K562 (cell line): ENCODE data around the gene SLC35F4. TPM values are rescaled to one million over a fixed set of nuclear protein-coding genes. Genes with fewer than 3 reads are reported as not detected.

Experiments
- ATAC-seq: fragments of 200-7000 bp; cut with Tn5 transposase; 3 replicates; pipeline ENCODE4 v1.9.1; 2020; ENCODE audit warnings: moderate library complexity
- BruUV-seq: library from RNA; stranded (reverse); fragments of 400-500 nt; replicated peaks from 2 replicates; lab custom pipeline; 2021; lab: Mats Ljungman, UMichigan
- CTCF ChIA-PET: fragments of 300-600 bp; formaldehyde crosslinking; extraction: SDS; loops from one replicate; lab custom pipeline; 2021; ENCODE audit warnings: low intra/inter-chr PET ratio; lab: Yijun Ruan, JAX
- POLR2A ChIA-PET: fragments of 300-600, 350-650 bp; sonication (Branson Sonifier 250); formaldehyde crosslinking; extraction: SDS; loops from one replicate; lab custom pipeline; 2021; ENCODE audit warnings: antibody characterized with exemption, inconsistent platforms; lab: Yijun Ruan, JAX
- DNase-seq, 4 experiments: peaks; one replicate each; pipeline versions ENCODE4 v3.0.0 to v3.0.0-alpha.2; 2011 to 2018; ENCODE audit warnings: low spot score in 3 of 4, mixed read lengths in 3 of 4; ENCODE audit errors: extremely low read depth in 1 of 4
- FAIRE-seq: peaks from 2 replicates; lab custom pipeline; 2011; peaks lifted over from hg19 to GRCh38; lab: Jason Lieb, UNC
- H2AFZ ChIP-seq: 2 replicates; pipeline ENCODE4 v1.6.0; 2011; ENCODE audit warnings: low read depth, low read length, control low read depth, inconsistent platforms
- H3K27ac ChIP-seq: fragments of 200-600 bp; 3 replicates; pipeline ENCODE4 v1.8.0; 2011; ENCODE audit warnings: low read depth, mild to moderate bottlenecking, control low read depth, inconsistent platforms, low read length, moderate library complexity, mixed read lengths; ENCODE audit errors: extremely low read depth
- H3K27me3 ChIP-seq, 2 experiments: fragments of 300-600 bp in 1 of 2; 2 replicates in 1 of 2; 3 replicates in 1 of 2; pipeline versions ENCODE4 v1.6.0 to v1.8.0; 2011; ENCODE audit warnings: inconsistent platforms in 2 of 2, low read length in 2 of 2, mild to moderate bottlenecking in 1 of 2, mixed read lengths in 1 of 2, moderate library complexity in 1 of 2; ENCODE audit not compliant: control insufficient read depth in 2 of 2, insufficient read depth in 2 of 2
- H3K36me3 ChIP-seq: fragments of 300-600 bp; 3 replicates; pipeline ENCODE4 v1.8.0; 2011; ENCODE audit warnings: mild to moderate bottlenecking, low read length, inconsistent platforms; ENCODE audit not compliant: control insufficient read depth, insufficient read depth
- H3K4me1 ChIP-seq, 2 experiments: fragments of 200-600 bp in 1 of 2; replicated peaks in 1 of 2; 2 replicates in 1 of 2; 3 replicates in 1 of 2; pipeline versions ENCODE4 v1.5.1 to v1.8.0; 2011; ENCODE audit warnings: inconsistent platforms in 2 of 2, low read length in 2 of 2, mild to moderate bottlenecking in 1 of 2, mixed read lengths in 1 of 2, moderate library complexity in 1 of 2; ENCODE audit not compliant: control insufficient read depth in 2 of 2, insufficient read depth in 2 of 2
- H3K4me2 ChIP-seq: 2 replicates; pipeline ENCODE4 v1.6.1; 2011; ENCODE audit warnings: low read length, control low read depth, inconsistent platforms, mixed read lengths; ENCODE audit not compliant: insufficient read depth
- H3K4me3 ChIP-seq: fragments of 200-600 bp; sonication (generic), shearing (Covaris generic); 2 replicates; pipeline ENCODE4 v1.5.1; 2016; ENCODE audit warnings: control low read depth, inconsistent platforms
- H3K79me2 ChIP-seq: fragments of 200-600 bp; 3 replicates; pipeline ENCODE4 v1.8.0; 2011; ENCODE audit warnings: low read length, inconsistent platforms; ENCODE audit not compliant: control insufficient read depth, insufficient read depth
- H3K9ac ChIP-seq, 2 experiments: 2 replicates each; pipeline versions ENCODE4 v1.6.0 to v1.6.1; 2011; ENCODE audit warnings: low read depth in 2 of 2, low read length in 2 of 2, control low read depth in 1 of 2, inconsistent platforms in 1 of 2, mild to moderate bottlenecking in 1 of 2, mixed read lengths in 1 of 2; ENCODE audit not compliant: insufficient read depth in 1 of 2
- H3K9me1 ChIP-seq: one replicate; pipeline ENCODE4 v1.6.0; 2011; ENCODE audit warnings: inconsistent platforms, mild to moderate bottlenecking, low read length, moderate library complexity; ENCODE audit not compliant: control insufficient read depth, insufficient read depth
- H3K9me3 ChIP-seq: replicated peaks from 2 replicates; pipeline ENCODE4 v1.5.1; 2011; ENCODE audit warnings: low read depth, low read length, inconsistent platforms; ENCODE audit not compliant: control insufficient read depth, insufficient read depth
- H4K20me1 ChIP-seq: replicated peaks from 2 replicates; pipeline ENCODE4 v1.6.1; 2011; ENCODE audit warnings: low read length, inconsistent platforms, mixed read lengths; ENCODE audit not compliant: control insufficient read depth, insufficient read depth
- CCNT2 ChIP-seq: IDR thresholded peaks from 2 replicates; pipeline ENCODE4 v1.6.1; 2011; ENCODE audit warnings: borderline replicate concordance, low read depth, mild to moderate bottlenecking, moderate library complexity, mixed read lengths, low read length; ENCODE audit not compliant: insufficient read length; ENCODE audit errors: extremely low read depth
- CHCHD3 ChIP-seq: fragments of 250-450 bp; sonication (Bioruptor Pico); IDR thresholded peaks from 2 replicates; pipeline ENCODE4 v2.1.2; 2022; ENCODE audit warnings: mild to moderate bottlenecking
- FUS ChIP-seq: fragments of 200-400 bp; formaldehyde crosslinking; optimal IDR thresholded peaks from 2 replicates; pipeline ENCODE3; 2017; ENCODE audit warnings: low read depth, low read length
- NONO ChIP-seq, 2 experiments: fragments of 200-400 bp in 1 of 2; fragments of 450-650 bp in 1 of 2; formaldehyde crosslinking in 1 of 2; IDR thresholded peaks; 2 replicates each; pipeline ENCODE4 v1.6.1; 2017; ENCODE audit warnings: low read depth in 2 of 2, mild to moderate bottlenecking in 2 of 2, moderate library complexity in 2 of 2, low read length in 1 of 2
- TCF7 ChIP-seq: sonication (generic); IDR thresholded peaks from 2 replicates; pipeline ENCODE4 v1.6.1; 2016; ENCODE audit warnings: antibody characterized with exemption, borderline replicate concordance
- ZNF197 ChIP-seq: fragments of 200-800 bp; sonication (Bioruptor generic); IDR thresholded peaks from 2 replicates; pipeline ENCODE4 v1.6.1; 2016; ENCODE audit warnings: low read depth, missing genetic modification characterization, missing compliant biosample characterization
- WGBS: fragments of 100-300 bp; shearing (Covaris generic); methylation state at CpG from one replicate; pipeline ENCODE4 v1.1.6; 2016; ENCODE audit warnings: low coverage, mixed read lengths; ENCODE audit not compliant: insufficient coverage; ENCODE audit errors: missing lambda C conversion rate; 5-methylcytosine and 5-hydroxymethylcytosine counted together
- in situ Hi-C: fragments of 300-500 bp; cut with MboI; formaldehyde crosslinking; loops from 4 replicates; pipeline ENCODE4 v1.15.0; 2018; ENCODE audit warnings: inconsistent platforms, mixed read lengths
- intact Hi-C: fragments of 100-400 bp; cut with micrococcal nuclease; formaldehyde crosslinking; loops from 2 replicates; pipeline ENCODE4 v1.14.2; 2022
- polyA plus RNA-seq, 8 experiments: library from polyadenylated mRNA; depleted of rRNA in 4 of 8; stranded (reverse) in 5 of 8; unstranded in 3 of 8; fragments of >200 nt; fragmentation: Nextera tagmentation in 2 of 8; fragmentation: Illumina TruSeq in 1 of 8; extraction: Ambion mirVana in 2 of 8; extraction: Trizol in 1 of 8; gene quantifications; 2 replicates each; pipeline versions ENCODE4 v1.2.1 to v1.2.3, GENCODE V29; 2011 to 2014; ENCODE audit warnings: inconsistent platforms in 1 of 8, missing spikeins in 1 of 8
- total RNA-seq, 7 experiments: library from RNA; depleted of rRNA in 6 of 7; stranded (reverse); fragments of >200 nt in 6 of 7; fragmentation: Illumina TruSeq in 2 of 7; extraction: Trizol in 2 of 7; gene quantifications; 2 replicates each; pipeline versions ENCODE4 v1.2.1 to v1.2.3, GENCODE V29; 2011 to 2021; ENCODE audit warnings: low replicate concordance in 1 of 7
- TF ChIP-seq, protein P1 (sequence below): fragments of 250-450 bp; sonication (Bioruptor Pico); IDR thresholded peaks from 2 replicates; pipeline ENCODE4 v1.5.0; 2020; ENCODE audit warnings: mild to moderate bottlenecking, borderline replicate concordance
- TF ChIP-seq, protein P2 (sequence below): fragments of 450-650 bp; formaldehyde crosslinking; IDR thresholded peaks from 2 replicates; pipeline ENCODE4 v1.4.0; 2022; ENCODE audit warnings: missing genetic modification characterization
- TF ChIP-seq, protein P3 (sequence below): fragments of 450-650 bp; IDR thresholded peaks from 2 replicates; pipeline ENCODE4 v1.6.1; 2016; ENCODE audit warnings: borderline replicate concordance

Gene SLC35F4
- total and polyA plus RNA-seq, 9 of the 15 experiments (the other 6 are each of a cell fraction or from before 2014, with no cell fraction given) = 0.01 TPM; not detected in 8

DNA sequence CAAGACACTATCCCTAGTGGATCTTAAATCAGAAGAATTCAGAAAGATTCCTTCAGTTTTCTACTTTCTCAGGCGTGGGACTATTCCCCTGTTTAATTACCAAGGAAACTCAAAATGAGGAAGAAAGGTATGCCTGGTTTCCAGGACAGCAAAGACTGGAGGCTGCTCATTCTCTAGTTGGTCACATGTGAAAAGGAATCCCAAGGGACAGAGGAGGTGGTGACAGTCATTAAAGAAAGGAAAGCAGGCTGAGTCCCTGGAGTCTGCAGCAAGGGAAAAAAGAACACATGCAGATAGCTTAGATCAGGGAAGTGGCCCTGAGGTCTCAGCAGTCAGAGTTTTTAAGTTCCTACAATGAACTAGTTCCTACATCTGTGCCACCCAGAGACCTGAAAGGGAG is 206.8 kb downstream of the SLC35F4 start:
- no peak overlapping the region for H2AFZ ChIP-seq
- no peaks in the 10 kb centered on the region for H3K9me1 ChIP-seq
- no peaks in the 10 kb centered on the region for H3K27me3 ChIP-seq
- no peaks in the 10 kb centered on the region for H3K4me1 ChIP-seq
- H3K36me3 ChIP-seq = no peaks in the 10 kb centered on the region
- no peaks in the 10 kb centered on the region for H3K9me3 ChIP-seq
- H3K9ac ChIP-seq = no peak overlapping the region
- H3K4me2 ChIP-seq = no peak overlapping the region
- DNase-seq (no peak), ATAC-seq (no peak), FAIRE-seq (no peak)
- ChIA-PET CTCF (no interaction called here), POLR2A (interaction anchor here (0.7 kb wide), 1 partner anchor 68 kb away, joined by 4 read pairs; no protein-coding TSS in a partner anchor)
- BruUV-seq = no TSS peak
- no peaks in the 10 kb centered on the region for H3K79me2 ChIP-seq
- intact Hi-C loops (no loop called here), in situ Hi-C loops (no loop called here)
- no peak overlapping the region for H3K27ac ChIP-seq
- no peaks in the 10 kb centered on the region for H4K20me1 ChIP-seq
- WGBS = 0% methylated on average over 1 of the region's 1 CpG
- TF ChIP-seq CCNT2 (no peak), ZNF197 (CRISPR knock-in tag) (no peak), FUS (no peak), TCF7 (no peak), NONO (IDR thresholded peaks at IDR 0.05; ENCODE audit: low read depth in 2 of 2, low read length in 1 of 2) (no peak), CHCHD3 (CRISPR knock-in tag) (no peak)
- TF ChIP-seq, protein P1, sequence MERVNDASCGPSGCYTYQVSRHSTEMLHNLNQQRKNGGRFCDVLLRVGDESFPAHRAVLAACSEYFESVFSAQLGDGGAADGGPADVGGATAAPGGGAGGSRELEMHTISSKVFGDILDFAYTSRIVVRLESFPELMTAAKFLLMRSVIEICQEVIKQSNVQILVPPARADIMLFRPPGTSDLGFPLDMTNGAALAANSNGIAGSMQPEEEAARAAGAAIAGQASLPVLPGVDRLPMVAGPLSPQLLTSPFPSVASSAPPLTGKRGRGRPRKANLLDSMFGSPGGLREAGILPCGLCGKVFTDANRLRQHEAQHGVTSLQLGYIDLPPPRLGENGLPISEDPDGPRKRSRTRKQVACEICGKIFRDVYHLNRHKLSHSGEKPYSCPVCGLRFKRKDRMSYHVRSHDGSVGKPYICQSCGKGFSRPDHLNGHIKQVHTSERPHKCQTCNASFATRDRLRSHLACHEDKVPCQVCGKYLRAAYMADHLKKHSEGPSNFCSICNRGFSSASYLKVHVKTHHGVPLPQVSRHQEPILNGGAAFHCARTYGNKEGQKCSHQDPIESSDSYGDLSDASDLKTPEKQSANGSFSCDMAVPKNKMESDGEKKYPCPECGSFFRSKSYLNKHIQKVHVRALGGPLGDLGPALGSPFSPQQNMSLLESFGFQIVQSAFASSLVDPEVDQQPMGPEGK (CRISPR knock-in tag) = no peak
- TF ChIP-seq, protein P2, sequence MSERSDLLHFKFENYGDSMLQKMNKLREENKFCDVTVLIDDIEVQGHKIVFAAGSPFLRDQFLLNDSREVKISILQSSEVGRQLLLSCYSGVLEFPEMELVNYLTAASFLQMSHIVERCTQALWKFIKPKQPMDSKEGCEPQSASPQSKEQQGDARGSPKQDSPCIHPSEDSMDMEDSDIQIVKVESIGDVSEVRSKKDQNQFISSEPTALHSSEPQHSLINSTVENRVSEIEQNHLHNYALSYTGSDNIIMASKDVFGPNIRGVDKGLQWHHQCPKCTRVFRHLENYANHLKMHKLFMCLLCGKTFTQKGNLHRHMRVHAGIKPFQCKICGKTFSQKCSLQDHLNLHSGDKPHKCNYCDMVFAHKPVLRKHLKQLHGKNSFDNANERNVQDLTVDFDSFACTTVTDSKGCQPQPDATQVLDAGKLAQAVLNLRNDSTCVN (CRISPR knock-in tag) = no peak
- TF ChIP-seq, protein P3, sequence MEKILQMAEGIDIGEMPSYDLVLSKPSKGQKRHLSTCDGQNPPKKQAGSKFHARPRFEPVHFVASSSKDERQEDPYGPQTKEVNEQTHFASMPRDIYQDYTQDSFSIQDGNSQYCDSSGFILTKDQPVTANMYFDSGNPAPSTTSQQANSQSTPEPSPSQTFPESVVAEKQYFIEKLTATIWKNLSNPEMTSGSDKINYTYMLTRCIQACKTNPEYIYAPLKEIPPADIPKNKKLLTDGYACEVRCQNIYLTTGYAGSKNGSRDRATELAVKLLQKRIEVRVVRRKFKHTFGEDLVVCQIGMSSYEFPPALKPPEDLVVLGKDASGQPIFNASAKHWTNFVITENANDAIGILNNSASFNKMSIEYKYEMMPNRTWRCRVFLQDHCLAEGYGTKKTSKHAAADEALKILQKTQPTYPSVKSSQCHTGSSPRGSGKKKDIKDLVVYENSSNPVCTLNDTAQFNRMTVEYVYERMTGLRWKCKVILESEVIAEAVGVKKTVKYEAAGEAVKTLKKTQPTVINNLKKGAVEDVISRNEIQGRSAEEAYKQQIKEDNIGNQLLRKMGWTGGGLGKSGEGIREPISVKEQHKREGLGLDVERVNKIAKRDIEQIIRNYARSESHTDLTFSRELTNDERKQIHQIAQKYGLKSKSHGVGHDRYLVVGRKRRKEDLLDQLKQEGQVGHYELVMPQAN = no peak
- H3K4me3 ChIP-seq = no peak overlapping the region
